GM21717 (cell line): Measurements from ENCODE around the gene PLCB3.
A peak's percentile ranks its signal among the peaks of the same experiment; 100 is the strongest.

ENCODE experiments used
- ATAC-seq: cut with Tn5 transposase; IDR thresholded peaks from one replicate; pipeline ENCODE4 v1.9.1; 2021; ENCODE audit warnings: mild to moderate bottlenecking, moderate library complexity; ENCODE audit not compliant: unreplicated experiment

Gene PLCB3

GRCh38 chr11:64265176-64266160 lies 14.1 kb downstream of the PLCB3 start:
- ATAC-seq: no peak

- no peak for ATAC-seq
These were observed 15.0 kb downstream of the PLCB3 start for GRCh38 chr11:64266339-64266738.

GRCh38 chr11:64267207-64267945 lies 16.0 kb downstream of the PLCB3 start:
- ATAC-seq: no peak

- no peak for ATAC-seq
These were observed 16.9 kb downstream of the PLCB3 start for GRCh38 chr11:64268025-64268892.

GRCh38 chr11:64268893-64269539 lies 17.7 kb downstream of the PLCB3 start:
- ATAC-seq: peak; percentile 16

- ATAC-seq: peak; percentile 55
These were observed 18.4 kb downstream of the PLCB3 start for GRCh38 chr11:64269540-64270220.

GRCh38 chr11:64275031-64275800 lies 23.9 kb downstream of the PLCB3 start:
- no peak for ATAC-seq

- ATAC-seq: no peak
These were observed 24.5 kb downstream of the PLCB3 start for GRCh38 chr11:64275841-64276240.

GRCh38 chr11:64276653-64277431 lies 25.5 kb downstream of the PLCB3 start:
- ATAC-seq: no peak

- ATAC-seq: no peak
These were observed 27.4 kb downstream of the PLCB3 start for GRCh38 chr11:64278576-64279190.

GRCh38 chr11:64281957-64282770 lies 30.8 kb downstream of the PLCB3 start:
- no peak for ATAC-seq

GRCh38 chr11:64283092-64283491 lies 31.8 kb downstream of the PLCB3 start:
- no peak for ATAC-seq

- ATAC-seq: peak; percentile 72
These were observed 33.0 kb downstream of the PLCB3 start, which contains the start of gene BAD for GRCh38 chr11:64284048-64284961. BAD (minus strand) TSS chr11:64284665; CDS start chr11:64284368, 297 bp downstream.

- ATAC-seq: peak; percentile 46
These were observed 33.9 kb downstream of the PLCB3 start, which contains the start of gene GPR137 for GRCh38 chr11:64284962-64285884. GPR137 (plus strand) TSS chr11:64285848; CDS start chr11:64286525, 677 bp downstream.
